ENCODE measurements around the gene ZNF527.
"Not testable (repeated sequence)": the region's sequence is repeated elsewhere in the genome, so short reads cannot be mapped to it uniquely, and the experiment has no call there.

ZNF527 gene

GRCh38 chr19:37370880-37371661, at the start of gene ZNF527:
Gene ZNF527 (plus strand): TSS chr19:37371099. CDS start chr19:37374199, 3,100 bp downstream.
- peak; percentile 91 to 95 for DNase-seq (ENCODE audit: low read depth in 2 of 2)

- DNase-seq (ENCODE audit: low read depth in 2 of 2): no peak
Observed at GRCh38 chr19:37329686-37330085, 41.2 kb upstream of the ZNF527 start.

GRCh38 chr19:37332839-37333238, 38.1 kb upstream of the ZNF527 start:
- no peak for DNase-seq (ENCODE audit: low read depth in 2 of 2)

- no peak for DNase-seq (ENCODE audit: low read depth in 2 of 2)
Observed at GRCh38 chr19:37333457-37333856, 37.4 kb upstream of the ZNF527 start.

GRCh38 chr19:37334179-37335071, 36.5 kb upstream of the ZNF527 start:
- DNase-seq (ENCODE audit: low read depth in 2 of 2): peak; percentile 67 to 72

- no peak for DNase-seq (ENCODE audit: low read depth in 2 of 2)
Observed at GRCh38 chr19:37342753-37343152, 28.1 kb upstream of the ZNF527 start.

- no peak for DNase-seq (ENCODE audit: low read depth in 2 of 2)
Observed at GRCh38 chr19:37346091-37346490, 24.8 kb upstream of the ZNF527 start.

GRCh38 chr19:37348060-37348459, 22.8 kb upstream of the ZNF527 start:
- DNase-seq (ENCODE audit: low read depth in 2 of 2): no peak

- DNase-seq (ENCODE audit: low read depth in 2 of 2): no peak
Observed at GRCh38 chr19:37353968-37354367, 16.9 kb upstream of the ZNF527 start.

GRCh38 chr19:37355901-37356300, 15.0 kb upstream of the ZNF527 start:
- no peak for DNase-seq (ENCODE audit: low read depth in 2 of 2)

- DNase-seq (ENCODE audit: low read depth in 2 of 2): no peak
Observed at GRCh38 chr19:37361994-37362393, 8.9 kb upstream of the ZNF527 start.

GRCh38 chr19:37362733-37363132, 8.2 kb upstream of the ZNF527 start:
- no peak for DNase-seq (ENCODE audit: low read depth in 2 of 2)

- not testable (repeated sequence) for DNase-seq (ENCODE audit: low read depth in 2 of 2)
Observed at GRCh38 chr19:37370386-37370879, 466 bp upstream of the ZNF527 start.

GRCh38 chr19:37389234-37389633, 18.3 kb downstream of the ZNF527 start:
- DNase-seq (ENCODE audit: low read depth in 2 of 2): no peak

GRCh38 chr19:37391399-37391798, 20.5 kb downstream of the ZNF527 start:
- DNase-seq (ENCODE audit: low read depth in 2 of 2): not testable (repeated sequence)

GRCh38 chr19:37401078-37401477, 30.2 kb downstream of the ZNF527 start:
- no peak for DNase-seq (ENCODE audit: low read depth in 2 of 2)

GRCh38 chr19:37403403-37403802, 32.5 kb downstream of the ZNF527 start:
- DNase-seq (ENCODE audit: low read depth in 2 of 2): no peak

- not testable (repeated sequence) for DNase-seq (ENCODE audit: low read depth in 2 of 2)
Observed at GRCh38 chr19:37406140-37406846, 35.4 kb downstream of the ZNF527 start.

GRCh38 chr19:37412700-37413099, 41.8 kb downstream of the ZNF527 start:
- no peak for DNase-seq (ENCODE audit: low read depth in 2 of 2)

- DNase-seq (ENCODE audit: low read depth in 2 of 2): no peak
Observed at GRCh38 chr19:37413313-37414084, 42.6 kb downstream of the ZNF527 start.
